OCI-LY3 (cell line): ENCODE results near the gene S100A9.
A peak's percentile ranks its signal among the peaks of the same experiment; 100 is the strongest.
"Not testable (repeated sequence)": the region's sequence is repeated elsewhere in the genome, so short reads cannot be mapped to it uniquely, and the experiment has no call there.

ENCODE experiments used
- H2AFZ ChIP-seq: fragments of 200-600, 300-600 bp; shearing (Covaris generic); 2 replicates; pipeline ENCODE4 v1.6.0; 2014; ENCODE audit warnings: antibody characterized with exemption, low read depth, low read length
- H3K27ac ChIP-seq: fragments of 200-600, 300-600 bp; sonication (generic); 2 replicates; pipeline ENCODE4 v1.5.1; 2014; ENCODE audit warnings: mild to moderate bottlenecking, low read length, moderate library complexity, mixed read lengths
- H3K27me3 ChIP-seq: fragments of 200-600, 300-600 bp; sonication (generic); 2 replicates; pipeline ENCODE4 v1.6.1; 2014; ENCODE audit warnings: low read depth, low read length, mixed read lengths
- H3K36me3 ChIP-seq: fragments of 200-600, 300-600 bp; sonication (generic); replicated peaks from 2 replicates; pipeline ENCODE3; 2014; ENCODE audit warnings: low read depth, low read length, mixed read lengths
- H3K4me1 ChIP-seq: fragments of 300-600, 200-600 bp; sonication (generic); 2 replicates; pipeline ENCODE4 v1.6.1; 2014; ENCODE audit warnings: low read length, mixed read lengths
- H3K4me2 ChIP-seq: fragments of 200-600, 300-600 bp; sonication (generic); 2 replicates; pipeline ENCODE4 v1.6.1; 2014; ENCODE audit warnings: low read length, mixed read lengths
- H3K4me3 ChIP-seq: fragments of 300-600, 200-600 bp; sonication (generic); 2 replicates; pipeline ENCODE4 v1.5.1; 2014; ENCODE audit warnings: antibody characterized with exemption, mild to moderate bottlenecking, low read length, moderate library complexity
- H3K79me2 ChIP-seq: fragments of 300-600, 200-600 bp; shearing (Covaris generic); 2 replicates; pipeline ENCODE4 v1.6.1; 2014; ENCODE audit warnings: mild to moderate bottlenecking, low read length, mixed read lengths
- H3K9ac ChIP-seq: fragments of 300-600, 200-600 bp; shearing (Covaris generic); 2 replicates; pipeline ENCODE4 v1.6.0; 2014; ENCODE audit warnings: mild to moderate bottlenecking, low read length, moderate library complexity
- H3K9me3 ChIP-seq: fragments of 200-600, 300-600 bp; shearing (Covaris generic); 2 replicates; pipeline ENCODE4 v1.6.1; 2014; ENCODE audit warnings: low read length, mixed read lengths; ENCODE audit not compliant: insufficient read depth
- H4K20me1 ChIP-seq: fragments of 200-600, 300-600 bp; sonication (generic); 2 replicates; pipeline ENCODE4 v1.6.1; 2016; ENCODE audit warnings: low read length, mixed read lengths; ENCODE audit not compliant: insufficient read depth
- EZH2phosphoT487 ChIP-seq: fragments of 200-600 bp; shearing (Covaris generic); IDR thresholded peaks from 2 replicates; pipeline ENCODE4 v1.6.1; 2018; ENCODE audit warnings: antibody characterized with exemption, mixed run types, low read depth
- TF ChIP-seq, protein P1 (sequence below): fragments of 200-600, 300-600 bp; sonication (generic); IDR thresholded peaks from 2 replicates; pipeline ENCODE4 v1.5.1; 2014; ENCODE audit warnings: antibody characterized with exemption, low read length, low read depth

The S100A9 gene

GRCh38 chr1:153312570-153313186 lies 45.0 kb upstream of the S100A9 start, which contains the start of gene PGLYRP3:
Gene PGLYRP3, minus strand, starts transcription at chr1:153312952. Its CDS starts 2,287 bp downstream, at chr1:153310665.
- H3K4me2 ChIP-seq = no peak within 1 kb of the TSS
- no peak within 1 kb of the TSS for H3K9ac ChIP-seq
- H3K9me3 ChIP-seq = no peaks in the 10 kb centered on the region
- no peak within 1 kb of the TSS for H3K27ac ChIP-seq
- no peak within 1 kb of the TSS for H2AFZ ChIP-seq
- H3K4me3 ChIP-seq = no peak within 1 kb of the TSS
- no peaks in the 10 kb centered on the region for H4K20me1 ChIP-seq
- H3K36me3 ChIP-seq = no peaks in the 10 kb centered on the region
- no peak for TF ChIP-seq EZH2phosphoT487
- TF ChIP-seq, protein P1, sequence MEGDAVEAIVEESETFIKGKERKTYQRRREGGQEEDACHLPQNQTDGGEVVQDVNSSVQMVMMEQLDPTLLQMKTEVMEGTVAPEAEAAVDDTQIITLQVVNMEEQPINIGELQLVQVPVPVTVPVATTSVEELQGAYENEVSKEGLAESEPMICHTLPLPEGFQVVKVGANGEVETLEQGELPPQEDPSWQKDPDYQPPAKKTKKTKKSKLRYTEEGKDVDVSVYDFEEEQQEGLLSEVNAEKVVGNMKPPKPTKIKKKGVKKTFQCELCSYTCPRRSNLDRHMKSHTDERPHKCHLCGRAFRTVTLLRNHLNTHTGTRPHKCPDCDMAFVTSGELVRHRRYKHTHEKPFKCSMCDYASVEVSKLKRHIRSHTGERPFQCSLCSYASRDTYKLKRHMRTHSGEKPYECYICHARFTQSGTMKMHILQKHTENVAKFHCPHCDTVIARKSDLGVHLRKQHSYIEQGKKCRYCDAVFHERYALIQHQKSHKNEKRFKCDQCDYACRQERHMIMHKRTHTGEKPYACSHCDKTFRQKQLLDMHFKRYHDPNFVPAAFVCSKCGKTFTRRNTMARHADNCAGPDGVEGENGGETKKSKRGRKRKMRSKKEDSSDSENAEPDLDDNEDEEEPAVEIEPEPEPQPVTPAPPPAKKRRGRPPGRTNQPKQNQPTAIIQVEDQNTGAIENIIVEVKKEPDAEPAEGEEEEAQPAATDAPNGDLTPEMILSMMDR = peak; percentile 58
- H3K79me2 ChIP-seq = no peaks in the 10 kb centered on the region
- 0 out of 2 replicates have a peak, but pooled peaks cover 8% of the 10 kb centered on the region for H3K27me3 ChIP-seq
- H3K4me1 ChIP-seq = peaks cover 28% of the 10 kb centered on the region

GRCh38 chr1:153313288-153313687 lies 44.4 kb upstream of the S100A9 start:
- Histone ChIP-seq H3K9me3 (no peaks in the 10 kb centered on the region), H3K4me3 (no peak overlapping the region), H2AFZ (no peak overlapping the region), H3K4me2 (no peak overlapping the region), H3K27me3 (0 out of 2 replicates have a peak, but pooled peaks cover 11% of the 10 kb centered on the region), H3K79me2 (no peaks in the 10 kb centered on the region), H3K9ac (no peak overlapping the region), H3K36me3 (no peaks in the 10 kb centered on the region), H3K27ac (no peak overlapping the region), H3K4me1 (peaks cover 27% of the 10 kb centered on the region), H4K20me1 (no peaks in the 10 kb centered on the region)
- no peak for TF ChIP-seq EZH2phosphoT487
- TF ChIP-seq, protein P1 = no peak

DNA sequence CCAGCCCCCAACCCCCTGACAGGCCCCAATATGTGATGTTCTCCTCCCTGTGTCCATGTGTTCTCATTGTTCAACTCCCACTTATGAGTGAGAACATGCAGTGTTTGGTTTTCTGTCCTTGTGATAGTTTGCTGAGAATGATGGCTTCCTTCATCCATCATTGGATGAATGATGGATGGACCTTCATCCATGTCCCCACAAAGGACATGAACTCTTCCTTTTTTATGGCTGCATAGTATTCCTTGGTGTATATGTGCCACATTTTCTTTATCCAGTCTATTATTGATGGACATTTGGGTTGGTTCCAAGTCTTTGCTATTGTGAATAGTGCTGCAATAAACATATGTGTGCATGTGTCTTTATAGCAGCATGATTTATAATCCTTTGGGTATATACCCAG lies 43.3 kb upstream of the S100A9 start:
- not testable (repeated sequence) for H4K20me1 ChIP-seq, H2AFZ ChIP-seq, H3K79me2 ChIP-seq, H3K4me2 ChIP-seq, H3K36me3 ChIP-seq, H3K27ac ChIP-seq, H3K4me3 ChIP-seq, H3K9me3 ChIP-seq, H3K9ac ChIP-seq
- 0 out of 2 replicates have a peak, but pooled peaks cover 11% of the 10 kb centered on the region for H3K27me3 ChIP-seq
- H3K4me1 ChIP-seq = peaks cover 16% of the 10 kb centered on the region

DNA sequence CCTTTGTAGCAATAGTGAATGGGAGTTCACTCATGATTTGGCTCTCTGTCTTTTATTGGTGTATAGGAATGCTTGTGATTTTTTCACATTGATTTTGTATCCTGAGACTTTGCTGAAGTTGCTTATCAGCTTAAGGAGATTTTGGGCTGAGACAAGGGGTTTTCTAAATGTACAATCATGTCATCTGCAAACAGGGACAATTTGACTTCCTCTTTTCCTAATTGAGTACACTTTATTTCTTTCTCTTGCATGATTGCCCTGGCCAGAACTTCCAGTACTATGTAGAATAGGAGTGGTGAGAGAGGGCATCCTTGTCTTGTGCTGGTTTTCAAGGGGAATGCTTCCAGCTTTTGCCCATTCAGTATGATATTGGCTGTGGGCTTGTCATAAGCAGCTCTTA lies 41.6 kb upstream of the S100A9 start:
- not testable (repeated sequence) for H3K36me3 ChIP-seq, H3K4me3 ChIP-seq, H3K27ac ChIP-seq, H4K20me1 ChIP-seq, H3K79me2 ChIP-seq, H3K9me3 ChIP-seq, H3K4me1 ChIP-seq, H3K4me2 ChIP-seq, H3K9ac ChIP-seq, H2AFZ ChIP-seq
- 0 out of 2 replicates have a peak, but pooled peaks cover 11% of the 10 kb centered on the region for H3K27me3 ChIP-seq

- 0 out of 2 replicates have a peak, but pooled peaks cover 11% of the 10 kb centered on the region for H3K27me3 ChIP-seq
Measured at GRCh38 chr1:153318145-153318544, 39.5 kb upstream of the S100A9 start.

More at GRCh38 chr1:153318145-153318544, 39.5 kb upstream of the S100A9 start:
- H3K9ac ChIP-seq, H3K36me3 ChIP-seq, H3K79me2 ChIP-seq, H3K4me3 ChIP-seq, H3K27ac ChIP-seq, H2AFZ ChIP-seq, H3K4me2 ChIP-seq, H4K20me1 ChIP-seq: not testable (repeated sequence)
- peaks cover 11% of the 10 kb centered on the region; the same call in 1 of the 2 replicates for H3K9me3 ChIP-seq
- peaks cover 12% of the 10 kb centered on the region for H3K4me1 ChIP-seq
